HL-60/S4 treated with phorbol 12-myristate 13-acetate at 8.2 ng/mL for 4 days and 3 days (cell line): ENCODE data around the gene MFRP.

Source experiments
- in situ Hi-C: fragments of 300-500 bp; cut with MboI; formaldehyde crosslinking; loops from 2 replicates; pipeline ENCODE4 v1.15.0; 2022; ENCODE audit warnings: low sequenced_read_pairs

MFRP gene

GRCh38 chr11:119373059-119373920, 26.8 kb upstream of the MFRP start:
- in situ Hi-C loops = no loop called here

DNA sequence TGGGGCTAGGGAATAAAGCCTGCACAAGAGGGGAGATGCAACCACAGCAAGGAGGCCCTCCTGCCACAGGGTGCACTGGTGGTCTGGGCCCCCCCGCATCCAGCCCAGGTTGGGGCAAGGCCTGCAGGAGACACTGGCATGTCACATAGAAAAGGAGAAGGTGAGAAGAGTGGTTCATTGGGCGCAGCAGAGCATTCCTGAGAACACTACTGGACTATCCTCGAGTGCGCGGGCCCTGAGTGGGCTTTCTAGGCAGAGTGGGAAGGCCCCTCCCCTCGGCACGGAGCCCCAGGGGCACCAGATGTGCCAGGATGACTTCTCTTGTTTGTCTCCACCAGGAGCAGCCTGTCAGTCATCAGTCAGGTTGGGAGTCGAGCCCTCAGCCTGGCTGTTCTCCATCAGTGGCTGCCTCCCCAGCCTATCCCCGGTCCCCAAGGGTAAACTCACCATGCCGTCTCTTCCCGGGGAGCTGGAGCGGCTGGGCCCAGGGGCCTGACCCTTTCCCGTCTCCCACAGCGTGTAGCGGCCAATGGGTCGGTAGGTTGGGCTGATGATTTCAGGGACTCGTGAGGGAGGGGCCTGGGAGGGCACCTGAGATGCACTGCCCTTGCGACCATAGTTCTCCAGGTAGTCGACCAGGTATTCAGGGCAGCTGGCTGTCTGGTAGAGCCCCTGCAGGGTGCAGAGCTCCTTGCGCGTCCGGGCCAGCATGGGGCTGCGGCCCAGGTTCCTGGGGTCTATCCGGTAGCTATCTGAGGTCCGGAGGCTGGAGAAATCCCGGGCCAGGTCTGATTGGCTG, 26.0 kb upstream of the MFRP start:
- in situ Hi-C loops = no loop called here

GRCh38 chr11:119371778-119372182, 25.3 kb upstream of the MFRP start:
- in situ Hi-C loops = no loop called here

- in situ Hi-C loops = no loop called here
These were observed 24.6 kb upstream of the MFRP start for GRCh38 chr11:119371067-119371601.

DNA sequence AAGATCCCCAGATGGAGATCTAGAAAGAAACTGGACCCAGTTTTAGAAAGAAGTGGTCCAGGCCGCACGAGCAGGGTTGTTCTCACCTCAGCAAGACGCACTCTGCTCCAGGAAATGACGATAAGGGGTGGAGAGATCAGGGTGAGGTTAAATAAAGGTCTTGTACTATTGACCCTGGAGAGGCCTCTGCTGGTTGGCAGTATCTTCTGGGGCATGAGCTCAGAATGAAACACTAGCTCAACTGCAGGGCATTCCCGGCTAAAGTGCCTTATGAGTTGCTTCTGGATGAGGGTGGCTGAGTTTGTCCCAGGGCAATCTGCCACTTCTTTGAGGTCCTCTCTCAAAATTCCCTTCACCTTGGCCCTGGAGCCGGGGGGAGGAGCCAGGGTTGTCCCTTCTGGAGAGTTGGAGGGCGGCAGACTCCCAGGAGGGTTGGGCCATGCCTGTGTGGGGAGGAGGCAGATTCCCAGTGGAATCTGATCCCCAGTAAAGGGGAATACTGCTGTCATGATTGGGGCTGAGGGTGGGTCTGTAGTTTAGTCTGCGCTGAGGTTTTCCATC, 24.1 kb upstream of the MFRP start:
- in situ Hi-C loops = no loop called here

DNA sequence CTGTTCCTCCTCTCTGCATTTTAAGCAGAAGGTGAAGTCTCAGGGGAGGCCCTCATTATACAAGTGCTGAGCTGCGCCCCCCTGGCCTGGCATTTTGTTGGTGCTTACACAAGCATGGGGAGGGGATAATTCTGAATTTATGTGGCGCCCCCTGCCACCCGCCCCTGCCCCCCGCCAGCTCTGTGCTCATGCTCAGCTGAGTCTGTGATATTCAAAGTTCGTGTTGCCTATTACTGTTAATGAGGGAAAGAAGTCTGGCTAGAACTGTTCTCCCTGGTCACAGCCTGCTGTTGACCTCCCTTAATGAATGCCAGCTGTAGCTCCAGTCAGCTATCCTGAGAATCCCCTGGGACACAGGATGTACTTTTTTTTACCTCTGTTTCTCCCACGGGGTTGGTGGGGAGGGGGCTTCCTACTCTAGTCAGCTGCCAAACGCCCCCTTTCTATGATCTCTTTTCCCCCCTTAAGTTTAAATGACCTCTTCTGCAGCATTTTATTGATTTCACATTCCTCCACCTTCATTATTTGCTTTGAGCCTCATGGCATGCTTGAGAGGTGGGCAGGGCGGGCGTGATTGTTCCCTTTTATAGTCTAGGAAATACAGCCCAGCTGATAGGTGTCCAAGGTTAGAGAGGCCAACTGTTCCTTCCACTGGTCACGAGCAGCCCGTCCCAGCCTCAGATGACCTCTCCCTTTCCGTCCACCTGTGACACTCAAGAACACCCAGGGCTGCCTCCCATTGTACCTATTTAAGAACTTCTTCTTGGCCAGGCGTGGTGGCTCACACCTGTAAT, 22.8 kb upstream of the MFRP start:
- in situ Hi-C loops = no loop called here

DNA sequence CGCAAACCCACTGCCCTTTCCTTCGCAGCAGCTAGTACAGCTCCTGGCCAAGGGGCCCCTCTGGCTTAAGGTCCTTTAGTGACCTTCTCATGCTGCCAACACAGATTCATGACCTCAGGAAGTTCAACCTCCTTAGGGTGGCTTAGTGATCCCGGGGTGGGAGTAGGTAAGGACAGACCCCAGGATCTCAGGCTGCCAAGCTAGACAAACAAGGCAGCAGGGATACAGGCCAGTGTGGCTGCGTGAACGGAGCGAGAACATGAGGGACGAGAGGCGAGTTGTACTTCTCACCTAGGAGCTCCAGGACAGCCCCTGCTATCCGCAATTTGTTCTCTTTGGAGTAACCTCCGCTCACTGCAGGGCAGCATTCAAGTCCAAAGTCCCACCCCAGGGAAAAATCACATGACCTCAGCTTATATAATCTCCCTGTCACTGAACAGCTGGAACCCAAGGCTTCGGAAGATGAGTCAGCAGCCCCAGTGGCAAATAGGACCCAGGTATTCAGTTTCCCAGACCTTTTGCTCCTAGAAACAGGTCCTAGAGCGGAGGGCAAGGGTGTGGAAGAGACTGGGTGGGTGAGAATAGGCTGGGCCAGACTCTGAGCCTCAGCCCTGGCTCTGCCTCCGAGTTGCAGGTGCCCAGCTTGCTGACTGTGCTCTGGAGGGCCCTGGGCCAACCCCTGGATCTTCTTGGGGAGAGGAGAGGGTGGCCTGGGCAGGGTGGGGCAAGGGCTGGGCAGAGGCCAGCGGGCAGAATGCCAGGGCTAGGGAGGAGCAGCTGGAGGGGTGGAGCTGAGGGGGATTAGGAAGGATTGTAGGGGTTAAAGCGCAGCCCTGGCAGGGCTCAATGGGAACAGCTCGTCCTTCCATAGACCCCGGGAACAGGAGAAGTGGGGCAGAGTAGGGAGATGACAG, 21.9 kb upstream of the MFRP start:
- in situ Hi-C loops = no loop called here

GRCh38 chr11:119367661-119368120, 21.2 kb upstream of the MFRP start:
- in situ Hi-C loops = no loop called here

DNA sequence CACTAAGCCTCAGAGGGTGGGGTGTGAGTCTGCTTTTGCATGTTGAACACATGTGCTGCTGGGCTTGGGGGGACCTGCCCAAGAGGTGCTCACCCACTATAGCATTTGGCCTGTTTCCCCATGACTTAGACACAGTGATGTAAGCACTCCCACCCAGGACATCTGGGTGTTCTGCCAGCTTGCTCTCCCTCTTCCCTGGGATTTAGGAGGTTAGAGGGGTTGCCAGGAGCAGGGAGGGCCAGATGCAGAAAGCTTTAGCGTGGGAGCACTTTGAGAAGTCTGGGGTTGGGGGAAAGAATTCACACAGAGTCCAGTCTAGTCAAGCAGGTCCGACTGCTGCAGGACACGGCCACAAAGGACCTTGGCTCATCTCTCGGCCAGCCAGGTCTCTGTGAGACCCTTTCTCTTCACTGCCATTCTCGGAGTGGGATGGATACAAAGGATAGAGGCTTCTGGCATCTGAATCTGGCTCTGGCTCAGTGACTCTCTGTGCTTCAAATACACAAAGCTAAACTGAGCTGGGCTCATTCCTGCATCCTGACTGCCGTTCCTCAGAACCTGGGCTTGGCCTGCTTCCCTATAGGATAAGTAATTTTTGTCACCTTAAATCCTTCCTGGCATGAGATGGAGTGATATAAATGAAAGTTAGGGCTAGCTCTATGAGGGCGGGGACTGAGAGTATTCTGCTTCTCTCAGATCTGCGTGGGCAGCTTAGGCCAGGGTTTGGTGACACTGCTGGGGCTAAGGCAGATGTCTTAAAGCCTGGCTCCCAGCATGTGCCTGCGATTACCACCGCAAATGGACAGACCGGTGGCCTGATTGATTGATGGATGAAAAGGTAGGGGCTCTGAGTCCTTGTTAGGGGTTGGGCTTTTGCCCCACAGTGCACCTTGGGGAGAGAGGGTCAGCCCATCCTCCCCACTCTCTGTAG, 20.4 kb upstream of the MFRP start:
- in situ Hi-C loops = no loop called here

DNA sequence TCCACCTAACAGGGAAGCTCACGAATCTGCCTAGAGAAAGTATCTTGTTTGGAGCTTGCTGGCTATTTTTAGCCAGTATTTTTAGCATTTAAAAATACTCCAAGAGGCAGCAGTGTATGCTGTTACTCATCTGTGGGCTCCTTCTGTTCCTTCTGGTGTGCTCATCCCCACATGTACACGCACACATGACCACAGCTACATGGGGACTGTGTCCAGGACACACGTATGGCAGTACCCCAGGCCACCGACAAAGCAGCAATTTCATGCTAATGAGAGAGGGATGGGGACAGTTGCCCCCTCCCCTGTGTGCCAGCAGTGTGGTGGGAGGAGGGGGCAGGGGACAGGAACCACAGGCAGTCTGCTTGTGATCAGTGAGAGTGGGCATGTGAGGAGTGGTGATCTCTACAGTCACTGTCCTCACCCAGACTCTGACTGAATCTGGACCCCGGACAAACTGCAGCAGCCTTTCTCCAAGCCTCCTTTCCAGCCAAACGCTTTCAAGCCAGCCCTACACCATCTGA, 18.6 kb upstream of the MFRP start:
- in situ Hi-C loops = no loop called here

GRCh38 chr11:119363851-119364590, 17.5 kb upstream of the MFRP start:
- in situ Hi-C loops = no loop called here

DNA sequence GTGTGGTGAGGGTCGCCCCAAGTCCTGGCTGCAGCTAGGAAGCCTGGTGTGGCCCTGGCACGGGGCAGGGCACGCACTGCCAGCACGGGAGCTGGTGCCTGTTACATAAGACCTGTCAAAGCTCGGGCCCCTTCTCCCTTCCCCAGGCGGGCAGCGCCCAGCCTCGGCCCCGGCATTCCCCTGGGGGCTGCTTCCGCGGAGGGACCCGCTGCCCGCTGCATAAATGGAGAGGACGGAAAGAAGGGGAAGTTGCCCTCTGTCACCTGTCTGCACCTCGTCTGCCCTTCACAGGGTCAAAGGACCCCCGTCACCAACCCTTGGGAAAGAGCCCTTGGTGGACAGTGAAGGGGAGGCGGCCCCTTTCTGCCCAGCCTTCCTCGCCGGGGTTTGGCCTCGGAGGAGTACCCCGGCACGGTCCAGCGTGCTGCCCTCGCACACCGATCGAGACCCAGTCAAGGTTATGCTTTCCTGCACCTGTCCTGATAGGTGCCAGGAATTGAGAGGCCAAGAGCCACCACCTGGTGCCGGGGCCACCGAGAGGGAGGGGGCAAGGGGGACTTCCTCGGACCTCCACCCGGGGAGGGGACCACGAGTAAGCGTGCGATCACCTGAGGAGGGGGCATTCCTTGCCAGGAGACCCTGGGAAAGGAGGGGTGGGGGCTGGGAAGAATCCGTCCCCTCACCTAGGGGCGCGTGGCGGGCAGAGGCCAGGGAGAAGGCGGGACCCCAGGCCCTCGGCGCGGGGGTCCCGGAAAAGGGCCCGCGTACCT, 16.8 kb upstream of the MFRP start:
- in situ Hi-C loops = no loop called here

DNA sequence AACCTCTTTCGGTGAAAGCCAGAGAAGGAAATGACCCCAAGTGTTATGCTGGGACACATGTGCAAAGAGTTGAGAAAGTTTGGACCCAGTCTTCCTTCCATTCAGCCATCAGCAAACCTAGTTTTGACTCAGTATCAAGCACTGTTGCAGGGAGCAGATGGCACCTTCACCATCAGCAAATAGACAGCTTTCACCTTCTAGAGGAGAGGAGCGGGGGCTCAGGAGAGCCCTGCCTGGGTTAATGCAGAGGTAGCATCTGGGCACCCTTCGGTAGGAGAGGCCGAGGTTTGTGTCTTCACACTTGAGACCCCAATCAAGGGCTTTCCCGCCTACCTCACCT, 16.2 kb upstream of the MFRP start:
- in situ Hi-C loops = no loop called here

DNA sequence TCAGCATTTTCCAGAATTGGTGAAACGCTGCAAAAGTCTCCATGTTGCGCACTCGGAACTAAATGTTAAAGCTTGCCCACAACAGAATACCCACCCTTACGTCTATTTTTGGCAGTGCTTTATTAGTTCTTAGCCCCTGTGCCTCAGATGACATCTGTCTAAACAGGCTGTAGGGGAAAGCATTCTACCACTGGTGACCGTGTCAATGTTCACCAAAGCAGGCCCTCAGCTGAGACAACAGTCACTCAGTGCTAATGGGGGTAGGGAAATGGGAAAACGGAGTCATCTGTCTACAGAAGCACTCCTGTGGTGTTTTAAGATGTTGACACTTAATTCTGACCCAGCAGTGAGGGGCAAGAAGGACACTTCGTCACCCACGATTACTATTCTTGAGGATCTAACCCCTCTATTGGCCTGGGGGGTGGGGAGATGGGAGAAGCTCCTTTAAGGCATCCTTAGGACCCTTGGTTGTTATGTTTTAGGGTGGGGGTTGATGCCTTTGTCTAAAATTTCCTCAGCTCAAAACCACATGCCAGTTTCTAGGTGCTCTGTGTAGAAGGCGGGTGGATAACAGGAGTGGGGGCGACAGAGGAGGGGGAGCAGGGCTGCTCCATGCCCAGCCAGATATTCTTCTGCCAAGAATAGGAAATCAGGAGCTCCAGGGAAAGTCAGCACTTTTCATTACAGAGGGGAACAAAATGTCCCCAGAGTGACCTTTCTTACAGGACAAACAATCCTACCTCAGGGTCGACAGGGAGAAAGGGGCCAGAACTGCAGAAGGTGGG, 15.6 kb upstream of the MFRP start:
- in situ Hi-C loops = no loop called here

DNA sequence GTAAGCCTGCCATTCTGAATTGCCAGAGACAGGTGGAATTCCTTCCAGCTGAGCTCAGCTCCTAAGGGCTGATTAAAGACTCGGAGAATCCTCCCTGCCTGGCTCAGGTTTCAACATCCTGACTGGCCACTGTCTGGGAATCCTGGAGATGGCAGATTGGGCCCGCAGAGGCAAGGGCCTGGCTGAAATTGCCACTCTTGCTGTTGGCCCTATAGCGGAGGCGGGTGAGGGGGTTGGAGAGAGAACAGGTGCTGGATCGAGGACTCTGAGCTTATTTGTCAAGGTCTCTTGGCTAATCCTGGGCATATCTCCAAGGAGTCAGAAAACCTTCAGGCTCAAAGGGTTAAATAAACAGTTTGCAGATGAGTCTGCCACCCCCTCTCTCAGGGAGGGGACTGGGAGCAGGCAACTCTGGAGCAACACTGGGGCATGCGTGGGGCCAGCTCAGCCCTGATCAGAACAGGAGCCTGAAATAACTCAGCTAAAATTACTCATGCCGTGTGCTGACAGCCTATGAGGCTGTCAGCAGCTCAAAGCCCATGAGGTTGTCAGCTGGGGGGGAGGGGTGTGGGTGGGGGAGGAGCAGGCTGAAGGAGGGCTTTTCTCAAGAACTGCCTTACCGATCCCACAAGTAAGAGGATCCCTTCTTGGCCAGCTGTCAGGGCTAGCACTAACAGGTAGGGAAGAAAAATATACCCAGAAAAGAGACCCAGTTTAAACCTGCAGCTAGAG, 14.7 kb upstream of the MFRP start:
- in situ Hi-C loops = no loop called here
